ENCODE data around the gene PVALEF. TPM values are rescaled to one million over a fixed set of nuclear protein-coding genes. Genes with fewer than 3 reads are reported as not detected.

The PVALEF gene
- total RNA-seq, 1 experiment from 2014 or later, result not detected

DNA sequence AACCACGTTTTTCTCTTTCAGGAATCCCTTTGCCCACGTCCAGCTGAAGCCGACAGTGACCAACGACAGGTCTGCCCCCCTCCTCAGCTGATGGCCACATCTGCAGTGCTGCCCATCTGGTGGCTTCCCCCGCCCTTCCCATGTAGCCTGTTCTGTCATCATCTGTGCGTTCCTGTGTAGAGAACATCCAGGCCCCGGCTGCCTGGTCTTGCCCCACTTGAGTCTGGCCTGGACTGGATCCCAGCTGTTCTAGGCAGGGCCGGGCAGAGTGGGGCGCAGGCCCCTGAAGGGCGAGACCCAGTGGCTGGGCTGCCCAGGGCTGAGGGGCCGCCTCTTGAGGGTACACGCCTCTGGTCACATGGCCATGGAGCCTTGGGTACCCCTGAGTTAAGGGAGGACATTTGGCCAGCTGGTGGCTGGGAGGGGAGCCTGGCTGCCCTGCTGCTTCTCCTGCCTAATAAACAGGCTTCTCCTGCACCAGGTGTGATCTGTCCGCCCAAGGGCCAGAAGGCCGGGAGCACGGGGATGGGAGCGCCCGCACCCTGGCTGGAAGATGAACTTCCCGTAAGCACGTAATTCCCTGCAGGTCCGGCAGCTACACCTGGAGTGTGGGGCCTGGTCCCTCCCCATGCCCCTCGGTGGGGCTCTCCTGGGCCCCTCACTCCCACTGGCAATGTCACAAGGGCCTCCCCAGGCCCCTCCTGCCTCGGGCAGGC is 49.4 kb upstream of the PVALEF start:
- Histone ChIP-seq H3K23me2 (ENCODE audit: insufficient read length, low read depth, low read length, poor library complexity, severe bottlenecking) (no peaks in the 10 kb centered on the region), H3K23ac (ENCODE audit: insufficient read length, low read depth, low read length) (no peak overlapping the region), H3K27me3 (ENCODE audit: insufficient read depth, low read length) (no peaks in the 10 kb centered on the region), H3K4me2 (ENCODE audit: insufficient read depth, insufficient read length, low read length) (no peak overlapping the region), H3K4ac (ENCODE audit: low read depth, low read length) (no peak overlapping the region), H4K91ac (ENCODE audit: insufficient read length, low read depth, low read length) (no peak overlapping the region), H4K5ac (ENCODE audit: insufficient read length, low read depth, low read length) (no peak overlapping the region), H4K8ac (replicated peaks; ENCODE audit: insufficient read length, low read depth, low read length) (no peak overlapping the region), H3K79me2 (ENCODE audit: insufficient read depth, low read length) (no peaks in the 10 kb centered on the region), H3K79me1 (ENCODE audit: insufficient read depth, low read depth, low read length, poor library complexity, severe bottlenecking) (no peaks in the 10 kb centered on the region), H3K9ac (ENCODE audit: extremely low read depth, insufficient read length, low read length) (no peak overlapping the region), H3T11ph (ENCODE audit: low read length) (no peak overlapping the region), H2BK15ac (ENCODE audit: low read depth, low read length) (no peak overlapping the region), H3K27ac (ENCODE audit: insufficient read length, low read depth, low read length) (no peak overlapping the region), H2AK5ac (ENCODE audit: insufficient read length, low read length) (no peak overlapping the region), H2BK20ac (ENCODE audit: low read depth, low read length, poor library complexity, severe bottlenecking) (no peak overlapping the region), H2AFZ (ENCODE audit: low read length) (no peak overlapping the region), H2BK5ac (ENCODE audit: insufficient read length, low read length) (no peak overlapping the region), H3K9me3 (ENCODE audit: control insufficient read depth, low read depth, low read length) (no peaks in the 10 kb centered on the region), H3K56ac (ENCODE audit: insufficient read length, low read depth, low read length) (no peak overlapping the region), H3K18ac (ENCODE audit: insufficient read length, low read depth, low read length) (no peak overlapping the region), H3K14ac (ENCODE audit: insufficient read depth, low read length) (no peak overlapping the region; the same call in 1 of the 2 replicates), H3K4me1 (ENCODE audit: insufficient read depth, low read length) (no peaks in the 10 kb centered on the region), H2BK12ac (ENCODE audit: insufficient read length, low read depth, low read length) (no peak overlapping the region), H2BK120ac (ENCODE audit: low read depth, low read length, poor library complexity, severe bottlenecking) (no peak overlapping the region), H4K20me1 (ENCODE audit: control insufficient read depth, insufficient read depth, insufficient read length) (no peaks in the 10 kb centered on the region)
- Mint-ChIP-seq H3K36me3 (ENCODE audit: insufficient read depth in 1 of 3, low read depth in 3 of 3) (no peaks in the 10 kb centered on the region; a peak in 1 of 7 replicates), H3K27me3 (ENCODE audit: low read depth) (no peaks in the 10 kb centered on the region; the same call in 1 of the 2 replicates), H3K27ac (peak overlapping the region in 1 of 3 experiments; percentile 75; a peak in 1 of 7 replicates), H3K4me1 (peaks cover 5 to 12% of the 10 kb centered on the region in 2 experiments), H3K9me3 (no peaks in the 10 kb centered on the region), H3K4me3 (no peak overlapping the region)
- WGBS (ENCODE audit: extremely low coverage, insufficient read length, low lambda C conversion rate), result no CpG with 5 or more reads among the region's 22 CpGs
- TF ChIP-seq, protein P1, sequence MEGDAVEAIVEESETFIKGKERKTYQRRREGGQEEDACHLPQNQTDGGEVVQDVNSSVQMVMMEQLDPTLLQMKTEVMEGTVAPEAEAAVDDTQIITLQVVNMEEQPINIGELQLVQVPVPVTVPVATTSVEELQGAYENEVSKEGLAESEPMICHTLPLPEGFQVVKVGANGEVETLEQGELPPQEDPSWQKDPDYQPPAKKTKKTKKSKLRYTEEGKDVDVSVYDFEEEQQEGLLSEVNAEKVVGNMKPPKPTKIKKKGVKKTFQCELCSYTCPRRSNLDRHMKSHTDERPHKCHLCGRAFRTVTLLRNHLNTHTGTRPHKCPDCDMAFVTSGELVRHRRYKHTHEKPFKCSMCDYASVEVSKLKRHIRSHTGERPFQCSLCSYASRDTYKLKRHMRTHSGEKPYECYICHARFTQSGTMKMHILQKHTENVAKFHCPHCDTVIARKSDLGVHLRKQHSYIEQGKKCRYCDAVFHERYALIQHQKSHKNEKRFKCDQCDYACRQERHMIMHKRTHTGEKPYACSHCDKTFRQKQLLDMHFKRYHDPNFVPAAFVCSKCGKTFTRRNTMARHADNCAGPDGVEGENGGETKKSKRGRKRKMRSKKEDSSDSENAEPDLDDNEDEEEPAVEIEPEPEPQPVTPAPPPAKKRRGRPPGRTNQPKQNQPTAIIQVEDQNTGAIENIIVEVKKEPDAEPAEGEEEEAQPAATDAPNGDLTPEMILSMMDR (conservative IDR thresholded peaks at IDR 0.05), result no peak
- DNase-seq, result no peak

All from H9 (cell line).